Breast epithelium (tissue), 4 donors: ENCODE results near the gene ASS1. TPM values are rescaled to one million over a fixed set of nuclear protein-coding genes. Genes with fewer than 3 reads are reported as not detected.

ENCODE experiments used
- DNase-seq, 2 donors: peaks; one replicate each; pipeline ENCODE4 v3.0.0-alpha.2; 2019; ENCODE audit warnings: low spot score in 2 of 2
- H3K27ac ChIP-seq, 2 donors: fragments of 200-600 bp; sonication (generic) in 1 of 2; one replicate each; pipeline ENCODE4 v1.5.1; 2016 to 2019; ENCODE audit warnings: mild to moderate bottlenecking in 1 of 2
- H3K27me3 ChIP-seq, 2 donors: fragments of 200-600 bp; sonication (generic) in 1 of 2; one replicate each; pipeline versions ENCODE4 v1.5.1 to v1.6.0; 2017 to 2019; ENCODE audit warnings: control low read depth in 1 of 2, mild to moderate bottlenecking in 1 of 2
- H3K36me3 ChIP-seq: fragments of 200-600 bp; one replicate; pipeline ENCODE4 v1.5.1; 2019
- H3K4me1 ChIP-seq, 2 donors: fragments of 200-600 bp; sonication (generic); one replicate each; pipeline ENCODE4 v1.5.1; 2016 to 2019; ENCODE audit warnings: control low read depth in 1 of 2
- H3K4me3 ChIP-seq, 3 donors: fragments of 200-600 bp; sonication (generic); 1 replicate in 2 of 3; 2 replicates in 1 of 3; pipeline ENCODE4 v1.5.1; 2016 to 2019; ENCODE audit warnings: mild to moderate bottlenecking in 3 of 3, moderate library complexity in 2 of 3
- H3K9me3 ChIP-seq, 2 donors: fragments of 200-600 bp; sonication (generic) in 1 of 2; one replicate each; pipeline ENCODE4 v1.5.1; 2016 to 2019; ENCODE audit warnings: control low read depth in 1 of 2
- CTCF ChIP-seq, 3 donors: fragments of 450-650 bp; IDR thresholded peaks; one replicate each; pipeline ENCODE4 v1.5.1; 2016 to 2017; ENCODE audit warnings: antibody characterized with exemption in 3 of 3, mild to moderate bottlenecking in 3 of 3, moderate library complexity in 3 of 3
- POLR2A ChIP-seq: fragments of 450-650 bp; IDR thresholded peaks from one replicate; pipeline ENCODE4 v1.6.1; 2016; ENCODE audit warnings: antibody characterized with exemption, mild to moderate bottlenecking, moderate library complexity
- POLR2AphosphoS5 ChIP-seq, 3 donors: sonication (generic); formaldehyde crosslinking; IDR thresholded peaks; one replicate each; pipeline ENCODE4 v1.6.1; 2017; ENCODE audit warnings: antibody characterized with exemption in 3 of 3
- intact Hi-C: fragments of 100-400 bp; cut with DNase I; formaldehyde crosslinking; loops from one replicate; pipeline ENCODE4 v1.15.1; 2023; ENCODE audit warnings: low total_unique reads
- total RNA-seq, 3 donors: library from RNA; depleted of rRNA; stranded (reverse); fragments of >200 nt; gene quantifications; one replicate each; pipeline ENCODE4 v1.1.0, GENCODE V29; 2016

ASS1 gene
- total RNA-seq, 3 donors from 2014 or later, result 167 to 514 (median 190) TPM

GRCh38 chr9:130423272-130423671, 21.5 kb upstream of the ASS1 start:
- TF ChIP-seq POLR2A (no peak), POLR2AphosphoS5 (IDR thresholded peaks at IDR 0.05) (no peak)
- H3K27me3 ChIP-seq, result no peaks in the 10 kb centered on the region
- no peaks in the 10 kb centered on the region for H3K4me1 ChIP-seq
- H3K27ac ChIP-seq, result no peak overlapping the region
- DNase-seq, result no peak
- no peaks in the 10 kb centered on the region for H3K36me3 ChIP-seq
- no peak overlapping the region for H3K4me3 ChIP-seq
- intact Hi-C loops, result no loop called here
- no peaks in the 10 kb centered on the region for H3K9me3 ChIP-seq

GRCh38 chr9:130424595-130425454, 19.9 kb upstream of the ASS1 start:
- intact Hi-C loops, result no loop called here
- Histone ChIP-seq H3K4me1 (no peaks in the 10 kb centered on the region), H3K36me3 (no peaks in the 10 kb centered on the region), H3K27ac (no peak overlapping the region), H3K9me3 (no peaks in the 10 kb centered on the region), H3K27me3 (no peaks in the 10 kb centered on the region), H3K4me3 (no peak overlapping the region)
- DNase-seq, result no peak
- TF ChIP-seq POLR2A (no peak), CTCF (IDR thresholded peaks at IDR 0.05) (no peak), POLR2AphosphoS5 (IDR thresholded peaks at IDR 0.05) (no peak)

- DNase-seq, result no peak
- H3K36me3 ChIP-seq, result no peaks in the 10 kb centered on the region
- H3K4me3 ChIP-seq, result no peak overlapping the region
- intact Hi-C loops, result no loop called here
- TF ChIP-seq POLR2AphosphoS5 (IDR thresholded peaks at IDR 0.05), result no peak
- TF ChIP-seq POLR2A, result no peak
- no peak for TF ChIP-seq CTCF (IDR thresholded peaks at IDR 0.05)
- no peak overlapping the region for H3K27ac ChIP-seq
- no peaks in the 10 kb centered on the region for H3K4me1 ChIP-seq
- peaks cover 8% of the 10 kb centered on the region in 2 donors for H3K9me3 ChIP-seq
- no peaks in the 10 kb centered on the region for H3K27me3 ChIP-seq
These were observed 18.9 kb upstream of the ASS1 start for GRCh38 chr9:130425741-130426466.

- H3K27ac ChIP-seq, result no peak overlapping the region
- intact Hi-C loops, result no loop called here
- DNase-seq, result no peak
- peaks cover 0 to 5% of the 10 kb centered on the region in 2 donors for H3K27me3 ChIP-seq
- H3K4me1 ChIP-seq, result no peaks in the 10 kb centered on the region
- H3K36me3 ChIP-seq, result no peaks in the 10 kb centered on the region
- peaks cover 9 to 11% of the 10 kb centered on the region in 2 donors for H3K9me3 ChIP-seq
- TF ChIP-seq POLR2A, result no peak
- TF ChIP-seq POLR2AphosphoS5 (IDR thresholded peaks at IDR 0.05), result no peak
- no peak for TF ChIP-seq CTCF (IDR thresholded peaks at IDR 0.05)
- no peak overlapping the region for H3K4me3 ChIP-seq
These were observed 18.3 kb upstream of the ASS1 start for GRCh38 chr9:130426467-130426773.

- no peak for TF ChIP-seq POLR2A
- no peak for TF ChIP-seq POLR2AphosphoS5 (IDR thresholded peaks at IDR 0.05)
- Histone ChIP-seq H3K36me3 (no peaks in the 10 kb centered on the region), H3K4me1 (no peaks in the 10 kb centered on the region), H3K9me3 (peaks cover 9 to 11% of the 10 kb centered on the region in 2 donors), H3K4me3 (no peak overlapping the region), H3K27me3 (peaks cover 0 to 8% of the 10 kb centered on the region in 2 donors), H3K27ac (no peak overlapping the region)
- DNase-seq, result no peak
- intact Hi-C loops, result no loop called here
These were observed 17.9 kb upstream of the ASS1 start for GRCh38 chr9:130426883-130427282.

GRCh38 chr9:130427326-130427725, 17.4 kb upstream of the ASS1 start:
- no peak overlapping the region for H3K27ac ChIP-seq
- H3K4me3 ChIP-seq, result no peak overlapping the region
- intact Hi-C loops, result no loop called here
- DNase-seq, result no peak
- H3K9me3 ChIP-seq, result peaks cover 9 to 11% of the 10 kb centered on the region in 2 donors
- no peak for TF ChIP-seq POLR2A
- TF ChIP-seq POLR2AphosphoS5 (IDR thresholded peaks at IDR 0.05), result no peak
- no peak for TF ChIP-seq CTCF (IDR thresholded peaks at IDR 0.05)
- no peaks in the 10 kb centered on the region for H3K36me3 ChIP-seq
- peaks cover 0 to 10% of the 10 kb centered on the region in 2 donors for H3K27me3 ChIP-seq
- no peaks in the 10 kb centered on the region for H3K4me1 ChIP-seq
